Mucosa of rectum (tissue), 2 donors: Measurements from ENCODE around the gene DDX31.
"Not testable (repeated sequence)": the region's sequence is repeated elsewhere in the genome, so short reads cannot be mapped to it uniquely, and the experiment has no call there.

ENCODE experiments used
- H3K27ac ChIP-seq, 2 donors: one replicate each; pipeline ENCODE4 v1.7.0; 2013; ENCODE audit warnings: inconsistent platforms in 2 of 2, low read depth in 2 of 2, low read length in 2 of 2
- H3K27me3 ChIP-seq, 2 donors: one replicate each; pipeline ENCODE4 v1.7.0; 2013; ENCODE audit warnings: low read length in 2 of 2; ENCODE audit not compliant: control insufficient read depth in 2 of 2, insufficient read depth in 2 of 2
- H3K36me3 ChIP-seq, 2 donors: one replicate each; pipeline ENCODE4 v1.7.0; 2013; ENCODE audit warnings: low read length in 2 of 2; ENCODE audit not compliant: control insufficient read depth in 2 of 2, insufficient read depth in 2 of 2
- H3K4me1 ChIP-seq, 2 donors: one replicate each; pipeline ENCODE4 v1.7.0; 2013; ENCODE audit warnings: low read length in 2 of 2, mild to moderate bottlenecking in 1 of 2; ENCODE audit not compliant: control insufficient read depth in 2 of 2, insufficient read depth in 2 of 2
- H3K4me3 ChIP-seq, 2 donors: one replicate each; pipeline ENCODE4 v1.7.0; 2013; ENCODE audit warnings: low read length in 2 of 2
- H3K9ac ChIP-seq, 2 donors: one replicate each; pipeline ENCODE4 v1.7.0; 2013; ENCODE audit warnings: low read length in 2 of 2, low read depth in 1 of 2, mild to moderate bottlenecking in 1 of 2
- H3K9me3 ChIP-seq, 2 donors: one replicate each; pipeline ENCODE4 v1.7.0; 2013; ENCODE audit warnings: low read length in 2 of 2; ENCODE audit not compliant: control insufficient read depth in 2 of 2
- donor health status: healthy.
- donor health status: Normal muscosa, but diverticular disease.

The DDX31 gene

DNA sequence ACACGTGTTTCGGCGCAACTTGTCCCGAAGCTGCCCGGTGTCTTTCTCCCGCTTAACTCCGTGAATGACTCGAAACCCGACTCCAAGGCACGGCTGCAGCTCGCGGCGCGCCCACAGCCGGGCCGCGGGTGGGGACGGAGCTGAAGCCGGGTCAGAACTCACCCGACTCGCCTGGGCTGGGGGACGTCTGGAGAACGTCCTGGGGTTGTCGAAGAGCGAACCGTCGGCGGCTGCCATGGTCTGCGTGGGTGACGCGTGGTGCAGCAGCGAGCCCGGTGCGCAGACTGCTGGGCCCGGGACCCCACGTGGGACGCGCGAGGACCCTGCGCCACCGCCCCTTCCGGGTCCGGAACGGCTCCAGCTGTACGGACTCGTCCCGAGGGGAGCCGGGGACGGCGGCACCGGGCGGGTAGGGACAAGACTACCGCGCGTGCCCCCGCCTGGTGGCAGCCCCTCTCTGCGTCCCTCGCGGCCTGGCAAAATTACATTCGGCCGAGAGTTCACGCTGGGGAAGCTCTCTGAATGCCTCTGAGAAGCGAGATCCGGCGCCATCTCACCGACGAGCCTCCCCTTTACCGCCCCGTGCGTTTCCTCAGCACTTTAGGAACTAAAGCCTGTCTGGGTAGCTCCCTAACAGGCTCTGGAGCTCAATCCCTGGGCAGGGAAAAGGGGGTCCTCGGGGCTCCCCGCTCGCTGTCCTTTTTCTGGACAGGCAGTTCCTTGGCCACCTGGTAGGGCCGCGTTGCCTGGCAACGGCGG, at the start of gene DDX31:
Gene DDX31 (minus strand): TSS at position 286 of the 759 bp plus-strand sequence. CDS start 49 bp downstream, at position 237.
- peak within 1 kb of the TSS; percentile 97 to 99 for H3K27ac ChIP-seq
- peak within 1 kb of the TSS; percentile 96 for H3K4me3 ChIP-seq
- peaks cover 20 to 23% of the 10 kb centered on the region in 2 donors for H3K4me1 ChIP-seq
- no peaks in the 10 kb centered on the region for H3K36me3 ChIP-seq
- H3K9me3 ChIP-seq = no peaks in the 10 kb centered on the region
- H3K27me3 ChIP-seq = no peaks in the 10 kb centered on the region
- peak within 1 kb of the TSS; percentile 91 to 97 for H3K9ac ChIP-seq

- not testable (repeated sequence) for H3K4me3 ChIP-seq, H3K9ac ChIP-seq, H3K27ac ChIP-seq, H3K27me3 ChIP-seq, H3K9me3 ChIP-seq, H3K4me1 ChIP-seq, H3K36me3 ChIP-seq
These were observed 48.7 kb upstream of the DDX31 start for GRCh38 chr9:132718381-132718928.

DNA sequence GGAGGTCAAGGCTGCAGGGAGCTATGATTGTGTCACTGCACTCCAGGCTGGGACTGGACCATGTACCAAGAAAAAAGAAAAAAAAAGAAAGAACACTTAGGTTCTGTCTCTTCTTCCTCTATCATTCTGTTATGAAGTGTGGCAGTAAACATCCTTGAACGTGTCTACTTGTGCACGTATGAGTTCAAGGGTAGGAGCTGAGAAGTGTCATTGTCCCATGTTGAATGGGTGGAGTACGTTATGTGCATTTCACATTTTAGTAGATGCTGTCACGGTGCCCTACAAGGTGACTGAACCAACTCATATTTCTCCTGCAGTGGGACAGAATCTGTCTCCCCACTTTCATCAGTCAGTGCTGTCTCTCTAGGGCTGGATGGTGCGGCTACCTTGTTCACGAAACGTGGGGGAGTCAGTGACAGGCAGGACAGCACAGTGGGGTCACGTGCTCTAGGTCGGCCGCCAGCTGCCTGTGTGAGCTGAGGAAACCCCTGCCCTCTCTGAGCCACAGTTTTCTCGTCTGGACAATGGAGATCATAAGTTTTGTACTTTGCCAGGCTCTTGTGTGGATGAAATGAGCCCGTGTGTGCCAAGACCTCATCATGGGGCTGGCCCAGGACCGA, 47.7 kb upstream of the DDX31 start:
- H3K27ac ChIP-seq = no peak overlapping the region
- no peaks in the 10 kb centered on the region for H3K36me3 ChIP-seq
- H3K9ac ChIP-seq = no peak overlapping the region
- no peaks in the 10 kb centered on the region for H3K4me1 ChIP-seq
- no peak overlapping the region for H3K4me3 ChIP-seq
- H3K9me3 ChIP-seq = no peaks in the 10 kb centered on the region
- H3K27me3 ChIP-seq = peaks cover 3 to 7% of the 10 kb centered on the region in 2 donors

DNA sequence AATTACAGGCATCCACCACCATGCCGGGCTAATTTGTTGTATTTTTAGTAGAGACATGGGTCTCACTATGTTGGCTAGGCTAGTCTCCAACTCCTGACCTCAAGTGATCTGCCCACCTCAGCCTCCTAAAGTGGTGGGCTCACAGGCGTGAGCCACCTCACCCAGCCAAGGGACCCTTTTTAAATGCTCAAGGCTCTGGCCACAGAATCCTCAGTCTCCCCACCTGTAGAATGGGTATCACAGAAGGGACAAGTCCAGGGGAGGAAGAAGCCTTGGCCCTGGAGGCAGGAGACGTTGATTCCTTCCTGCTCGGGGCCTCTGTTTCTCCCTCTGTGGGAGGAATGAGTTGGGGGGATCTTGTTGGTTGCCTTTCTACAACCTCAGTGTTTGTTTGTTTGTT, 46.2 kb upstream of the DDX31 start:
- no peaks in the 10 kb centered on the region for H3K4me1 ChIP-seq
- no peak overlapping the region for H3K4me3 ChIP-seq
- H3K9ac ChIP-seq = no peak overlapping the region
- peaks cover 3 to 7% of the 10 kb centered on the region in 2 donors for H3K27me3 ChIP-seq
- no peaks in the 10 kb centered on the region for H3K9me3 ChIP-seq
- no peaks in the 10 kb centered on the region for H3K36me3 ChIP-seq
- no peak overlapping the region for H3K27ac ChIP-seq

DNA sequence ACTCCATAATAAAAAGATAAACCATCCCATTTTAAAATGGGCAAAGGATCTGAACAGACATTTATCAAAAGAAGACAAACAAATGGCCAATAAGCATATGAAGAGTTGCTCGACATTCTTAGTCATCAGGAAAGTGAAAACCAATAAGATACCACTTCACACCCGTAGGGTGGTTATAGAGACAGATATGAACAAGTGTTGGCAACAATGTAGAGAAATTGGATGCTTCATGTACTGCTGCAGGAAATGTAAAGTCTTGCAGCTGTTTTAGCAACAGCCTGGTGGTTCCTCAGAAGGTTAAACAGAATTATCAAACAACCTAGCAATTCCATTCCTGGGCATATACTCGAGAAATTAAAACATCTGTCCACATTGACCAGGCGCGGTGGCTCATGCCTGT, 43.0 kb upstream of the DDX31 start:
- no peak overlapping the region for H3K4me3 ChIP-seq
- no peak overlapping the region for H3K27ac ChIP-seq
- H3K36me3 ChIP-seq = no peaks in the 10 kb centered on the region
- no peaks in the 10 kb centered on the region for H3K9me3 ChIP-seq
- peaks cover 0 to 4% of the 10 kb centered on the region in 2 donors for H3K27me3 ChIP-seq
- no peaks in the 10 kb centered on the region for H3K4me1 ChIP-seq
- no peak overlapping the region for H3K9ac ChIP-seq

DNA sequence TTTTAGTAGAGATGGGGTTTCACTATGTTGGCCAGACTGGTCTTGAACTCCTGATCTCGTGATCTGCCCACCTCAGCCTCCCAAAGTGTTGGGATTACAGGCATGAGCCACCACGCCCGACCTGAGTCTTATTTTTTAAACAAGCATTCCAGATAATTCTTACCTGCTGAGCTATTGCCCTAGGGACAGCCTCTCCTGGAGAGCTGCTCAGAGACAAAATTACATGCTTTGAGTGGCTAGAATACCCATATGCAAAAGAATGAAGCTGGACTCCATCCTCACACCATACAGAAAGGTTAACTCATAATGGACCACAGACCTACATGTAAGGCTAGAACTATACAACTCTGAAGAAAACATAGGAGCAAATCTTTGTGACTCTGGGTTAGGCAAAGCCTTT, 42.1 kb upstream of the DDX31 start:
- Histone ChIP-seq H3K27me3 (no peaks in the 10 kb centered on the region), H3K36me3 (no peaks in the 10 kb centered on the region), H3K4me1 (no peaks in the 10 kb centered on the region), H3K4me3 (no peak overlapping the region), H3K9ac (no peak overlapping the region), H3K27ac (no peak overlapping the region), H3K9me3 (no peaks in the 10 kb centered on the region)

DNA sequence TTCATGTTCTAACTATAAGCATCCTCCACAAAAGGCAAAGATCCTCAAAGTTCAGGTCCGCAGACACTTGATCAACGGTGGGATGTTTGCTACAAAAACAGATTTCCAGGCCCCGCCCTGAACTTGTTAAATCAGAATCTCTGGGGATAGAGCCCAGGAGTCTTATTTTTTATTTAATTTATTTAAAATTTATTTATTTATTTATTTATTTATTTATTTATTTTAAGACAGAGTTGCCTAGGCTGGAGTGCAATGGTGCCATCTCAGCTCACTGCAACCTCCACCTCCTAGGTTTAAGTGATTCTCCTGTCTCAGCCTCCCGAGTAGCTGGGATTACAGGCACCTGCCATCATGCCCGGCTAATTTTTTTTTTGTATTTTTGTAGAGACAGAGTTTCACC, 41.4 kb upstream of the DDX31 start:
- H3K9ac ChIP-seq, H3K27ac ChIP-seq: not testable (repeated sequence)

GRCh38 chr9:132710333-132710732, 40.5 kb upstream of the DDX31 start:
- H3K9me3 ChIP-seq = no peaks in the 10 kb centered on the region
- H3K4me3 ChIP-seq = no peak overlapping the region
- no peak overlapping the region for H3K27ac ChIP-seq
- H3K36me3 ChIP-seq = no peaks in the 10 kb centered on the region
- no peaks in the 10 kb centered on the region for H3K27me3 ChIP-seq
- H3K4me1 ChIP-seq = no peaks in the 10 kb centered on the region
- H3K9ac ChIP-seq = no peak overlapping the region

More for the DNA sequence above, 41.4 kb upstream of the DDX31 start:
- not testable (repeated sequence) for H3K4me3 ChIP-seq, H3K36me3 ChIP-seq, H3K9me3 ChIP-seq, H3K4me1 ChIP-seq, H3K27me3 ChIP-seq

DNA sequence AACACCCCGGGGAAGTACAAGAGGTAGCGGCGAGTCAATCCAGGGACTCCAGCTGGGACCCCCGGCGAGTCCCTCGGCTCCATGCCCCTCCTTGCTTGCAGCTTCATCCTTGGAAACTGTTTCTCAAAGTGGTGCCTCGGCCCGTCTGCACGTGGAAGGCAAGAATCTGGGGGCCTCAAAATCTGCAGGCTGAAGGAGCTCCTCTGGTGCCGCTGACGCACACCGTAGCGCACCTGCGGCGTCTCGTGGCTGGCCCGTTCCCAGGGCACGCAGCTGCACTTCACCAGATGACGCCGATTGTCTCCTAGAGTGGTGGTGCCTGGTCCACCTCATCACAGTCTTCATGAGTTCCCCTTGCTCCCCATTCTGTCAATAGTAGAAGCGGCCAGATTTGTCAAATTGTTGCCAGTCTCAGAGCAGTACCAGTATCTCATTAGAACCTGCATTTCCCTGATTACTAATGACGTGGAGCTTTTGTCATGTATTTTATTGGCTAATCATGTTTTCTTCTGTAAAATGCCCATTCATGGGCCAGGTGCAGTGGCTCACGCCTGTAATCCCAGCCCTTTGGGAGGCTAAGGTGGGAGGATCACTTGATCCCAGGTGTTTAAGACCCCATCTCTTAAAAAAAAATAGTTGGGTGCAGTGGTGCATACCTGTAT, 39.1 kb upstream of the DDX31 start:
- Histone ChIP-seq H3K9me3 (no peaks in the 10 kb centered on the region), H3K4me3 (no peak overlapping the region), H3K9ac (no peak overlapping the region), H3K36me3 (no peaks in the 10 kb centered on the region), H3K27ac (no peak overlapping the region), H3K4me1 (no peaks in the 10 kb centered on the region), H3K27me3 (no peaks in the 10 kb centered on the region)

DNA sequence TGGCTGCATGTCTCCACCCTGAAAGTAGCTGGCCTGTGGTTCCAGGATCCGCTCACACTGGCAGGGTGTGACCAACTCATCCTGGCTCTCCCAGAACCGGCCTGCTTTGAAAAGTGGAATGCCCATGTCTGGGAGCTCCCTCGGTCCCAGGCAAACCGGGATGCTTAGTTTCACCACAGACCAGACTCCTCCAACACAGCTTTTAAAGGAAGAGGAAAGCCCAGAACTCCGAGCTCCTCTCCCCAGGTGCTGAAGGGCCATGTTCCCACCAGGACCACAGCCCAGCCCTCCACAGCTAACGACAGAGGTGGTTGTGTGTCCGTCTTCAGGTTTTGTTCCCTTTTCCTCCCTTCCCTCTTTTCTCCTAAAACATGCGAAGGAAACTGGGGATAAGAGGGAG, 38.5 kb upstream of the DDX31 start:
- Histone ChIP-seq H3K4me3 (no peak overlapping the region), H3K27me3 (no peaks in the 10 kb centered on the region), H3K9me3 (no peaks in the 10 kb centered on the region), H3K9ac (no peak overlapping the region), H3K36me3 (no peaks in the 10 kb centered on the region), H3K4me1 (no peaks in the 10 kb centered on the region), H3K27ac (no peak overlapping the region)
